Activated naive CD4-positive, alpha-beta T cell treated with anti-CD3 and anti-CD28 coated beads, Interleukin-2, amount 10 ng/mL, durations not matched to agents 7 days and 5 days (primary cell): Measurements from ENCODE around the gene PRKAG1.
A peak's percentile ranks its signal among the peaks of the same experiment; 100 is the strongest.

ENCODE experiments used
- CTCF ChIA-PET: fragments of 350-600 bp; sonication (Branson Sonifier 250); formaldehyde crosslinking; loops from one replicate; lab custom pipeline; 2021; ENCODE audit warnings: antibody characterized with exemption; lab: Charles Lee
- DNase-seq: peaks from one replicate; pipeline ENCODE4 v3.0.0-alpha.2; 2020
- H3K27ac Mint-ChIP-seq: one replicate; pipeline ENCODE4 v1.8.0; 2021; ENCODE audit warnings: mild to moderate bottlenecking, moderate library complexity, mixed read lengths
- H3K27me3 Mint-ChIP-seq: one replicate; pipeline ENCODE4 v1.8.0; 2021; ENCODE audit warnings: mild to moderate bottlenecking, mixed read lengths
- H3K36me3 Mint-ChIP-seq: one replicate; pipeline ENCODE4 v1.8.0; 2021; ENCODE audit warnings: mixed read lengths
- H3K4me1 Mint-ChIP-seq: one replicate; pipeline ENCODE4 v1.8.0; 2021; ENCODE audit warnings: mixed read lengths
- H3K4me3 Mint-ChIP-seq: one replicate; pipeline ENCODE4 v1.8.0; 2021; ENCODE audit warnings: mild to moderate bottlenecking, moderate library complexity, mixed read lengths
- H3K9me3 Mint-ChIP-seq: one replicate; pipeline ENCODE4 v1.8.0; 2021; ENCODE audit warnings: mixed read lengths

The PRKAG1 gene

GRCh38 chr12:49043241-49043640 lies 24.7 kb upstream of the PRKAG1 start:
- Mint-ChIP-seq H3K27ac (no peak overlapping the region), H3K27me3 (no peaks in the 10 kb centered on the region), H3K9me3 (no peaks in the 10 kb centered on the region), H3K36me3 (peaks cover 79% of the 10 kb centered on the region), H3K4me1 (peaks cover 6% of the 10 kb centered on the region), H3K4me3 (no peak overlapping the region)
- CTCF ChIA-PET: interaction anchor here (0.6 to 2.9 kb wide), 26 partner anchors 9 to 200 kb away, joined by 3 to 22 read pairs (median 4); partner anchors contain the start of genes DDN, PRKAG1 and RHEBL1
- no peak for DNase-seq

GRCh38 chr12:49041881-49042484 lies 23.4 kb upstream of the PRKAG1 start:
- CTCF ChIA-PET: interaction anchor here (0.7 to 2.7 kb wide), 4 partner anchors 10 to 45 kb away, joined by 3 to 18 read pairs (median 4); no protein-coding TSS in a partner anchor
- Mint-ChIP-seq H3K27me3 (no peaks in the 10 kb centered on the region), H3K9me3 (no peaks in the 10 kb centered on the region), H3K36me3 (peaks cover 74% of the 10 kb centered on the region), H3K27ac (peak overlapping the region; percentile 45), H3K4me1 (peaks cover 6% of the 10 kb centered on the region), H3K4me3 (no peak overlapping the region)
- DNase-seq: no peak

GRCh38 chr12:49041036-49041880 lies 22.7 kb upstream of the PRKAG1 start:
- no peak overlapping the region for H3K4me3 Mint-ChIP-seq
- no peaks in the 10 kb centered on the region for H3K9me3 Mint-ChIP-seq
- peaks cover 73% of the 10 kb centered on the region for H3K36me3 Mint-ChIP-seq
- no peak for DNase-seq
- no peaks in the 10 kb centered on the region for H3K27me3 Mint-ChIP-seq
- H3K4me1 Mint-ChIP-seq: peaks cover 6% of the 10 kb centered on the region
- CTCF ChIA-PET: interaction anchor here (0.7 to 2.7 kb wide), 5 partner anchors 9 to 44 kb away, joined by 3 to 18 read pairs (median 3); no protein-coding TSS in a partner anchor
- no peak overlapping the region for H3K27ac Mint-ChIP-seq

GRCh38 chr12:49040364-49040855 lies 21.8 kb upstream of the PRKAG1 start:
- H3K9me3 Mint-ChIP-seq: no peaks in the 10 kb centered on the region
- CTCF ChIA-PET: interaction anchor here (0.9 to 1.7 kb wide), 4 partner anchors 8 to 44 kb away, joined by 3 to 5 read pairs (median 3); no protein-coding TSS in a partner anchor
- no peaks in the 10 kb centered on the region for H3K27me3 Mint-ChIP-seq
- no peak for DNase-seq
- peaks cover 71% of the 10 kb centered on the region for H3K36me3 Mint-ChIP-seq
- no peak overlapping the region for H3K27ac Mint-ChIP-seq
- no peak overlapping the region for H3K4me3 Mint-ChIP-seq
- peaks cover 6% of the 10 kb centered on the region for H3K4me1 Mint-ChIP-seq

GRCh38 chr12:49039421-49040363 lies 21.1 kb upstream of the PRKAG1 start:
- CTCF ChIA-PET: interaction anchor here (0.9 to 1.2 kb wide), 4 partner anchors 10 to 43 kb away, joined by 3 to 4 read pairs (median 3); no protein-coding TSS in a partner anchor
- Mint-ChIP-seq H3K9me3 (no peaks in the 10 kb centered on the region), H3K4me3 (no peak overlapping the region), H3K27ac (no peak overlapping the region), H3K36me3 (peaks cover 66% of the 10 kb centered on the region), H3K27me3 (no peaks in the 10 kb centered on the region), H3K4me1 (peaks cover 6% of the 10 kb centered on the region)
- no peak for DNase-seq

DNA sequence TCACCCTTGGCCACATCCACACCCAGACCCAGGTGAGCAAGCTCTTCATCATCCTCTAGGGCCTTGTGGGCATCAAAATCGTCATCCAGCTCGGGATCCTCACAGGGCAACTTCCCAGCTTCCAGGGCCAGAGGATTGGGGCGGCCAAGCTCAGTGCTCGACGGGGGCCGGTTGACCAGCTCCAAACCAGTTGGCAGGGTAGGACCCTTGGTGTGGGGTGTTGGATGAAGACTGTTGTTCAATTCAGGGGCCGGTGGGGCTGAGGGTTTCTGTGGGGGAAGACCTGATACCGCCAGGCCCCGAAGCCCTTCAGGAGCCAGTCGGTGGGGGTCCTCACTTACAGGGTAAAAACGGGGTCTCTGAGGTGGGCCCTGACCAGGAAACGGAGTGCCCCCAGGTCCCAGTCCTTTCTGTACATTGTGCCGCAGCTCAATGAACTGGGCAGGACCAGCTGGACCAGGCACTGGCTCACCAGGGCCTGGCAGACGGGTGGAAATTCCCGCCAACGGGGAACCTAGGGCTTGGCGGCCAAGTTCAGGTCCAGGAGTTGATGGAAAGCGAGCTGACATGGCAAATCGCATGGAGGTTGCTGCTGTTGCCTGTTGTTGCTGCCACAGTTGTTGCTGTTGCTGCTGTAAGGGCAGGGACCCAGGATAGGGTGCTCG lies 19.8 kb upstream of the PRKAG1 start:
- CTCF ChIA-PET: interaction anchor here (1.0 kb wide), 1 partner anchor 18 kb away, joined by 4 read pairs; no protein-coding TSS in a partner anchor
- H3K4me3 Mint-ChIP-seq: no peak overlapping the region
- H3K36me3 Mint-ChIP-seq: peaks cover 62% of the 10 kb centered on the region
- no peak for DNase-seq
- H3K27ac Mint-ChIP-seq: no peak overlapping the region
- no peaks in the 10 kb centered on the region for H3K9me3 Mint-ChIP-seq
- no peaks in the 10 kb centered on the region for H3K4me1 Mint-ChIP-seq
- H3K27me3 Mint-ChIP-seq: no peaks in the 10 kb centered on the region

- Mint-ChIP-seq H3K36me3 (peaks cover 60% of the 10 kb centered on the region), H3K27ac (no peak overlapping the region), H3K27me3 (no peaks in the 10 kb centered on the region), H3K4me3 (no peak overlapping the region), H3K4me1 (no peaks in the 10 kb centered on the region), H3K9me3 (no peaks in the 10 kb centered on the region)
- CTCF ChIA-PET: interaction anchor here (1.0 to 1.3 kb wide), 2 partner anchors 51 to 64 kb away, joined by 3 to 4 read pairs; no protein-coding TSS in a partner anchor
- no peak for DNase-seq
These were observed 19.3 kb upstream of the PRKAG1 start for GRCh38 chr12:49037947-49038237.

GRCh38 chr12:49037111-49037946 lies 18.8 kb upstream of the PRKAG1 start:
- Mint-ChIP-seq H3K4me1 (no peaks in the 10 kb centered on the region), H3K4me3 (no peak overlapping the region), H3K27me3 (no peaks in the 10 kb centered on the region), H3K9me3 (no peaks in the 10 kb centered on the region), H3K36me3 (peaks cover 59% of the 10 kb centered on the region), H3K27ac (no peak overlapping the region)
- CTCF ChIA-PET: interaction anchor here (1.0 to 1.5 kb wide), 4 partner anchors 40 to 64 kb away, joined by 3 to 6 read pairs (median 4); no protein-coding TSS in a partner anchor
- DNase-seq: no peak

DNA sequence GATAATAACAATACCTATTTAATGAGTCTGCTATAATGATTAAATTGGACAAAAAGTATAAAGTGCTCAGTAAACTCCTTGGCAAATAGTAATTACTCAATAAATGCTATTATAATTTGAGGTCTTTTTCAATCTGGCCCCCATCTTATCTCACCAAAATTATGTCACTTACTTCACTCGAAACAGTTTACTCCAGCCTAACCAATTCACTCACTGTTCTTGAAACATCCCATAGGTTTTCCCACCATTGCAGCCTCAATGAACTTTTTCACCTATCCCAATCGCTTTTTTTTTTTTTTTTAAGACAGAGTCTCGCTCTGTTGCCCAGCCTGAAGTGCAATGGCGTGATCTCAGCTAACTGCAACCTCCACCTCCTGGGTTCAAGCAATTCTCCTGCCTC lies 17.5 kb upstream of the PRKAG1 start:
- no peak overlapping the region for H3K4me3 Mint-ChIP-seq
- CTCF ChIA-PET: interaction anchor here (1.5 to 4.3 kb wide), 2 partner anchors 8 to 48 kb away, joined by 6 to 18 read pairs; no protein-coding TSS in a partner anchor
- H3K4me1 Mint-ChIP-seq: no peaks in the 10 kb centered on the region
- H3K36me3 Mint-ChIP-seq: peaks cover 54% of the 10 kb centered on the region
- DNase-seq: no peak
- no peak overlapping the region for H3K27ac Mint-ChIP-seq
- H3K9me3 Mint-ChIP-seq: no peaks in the 10 kb centered on the region
- H3K27me3 Mint-ChIP-seq: no peaks in the 10 kb centered on the region

DNA sequence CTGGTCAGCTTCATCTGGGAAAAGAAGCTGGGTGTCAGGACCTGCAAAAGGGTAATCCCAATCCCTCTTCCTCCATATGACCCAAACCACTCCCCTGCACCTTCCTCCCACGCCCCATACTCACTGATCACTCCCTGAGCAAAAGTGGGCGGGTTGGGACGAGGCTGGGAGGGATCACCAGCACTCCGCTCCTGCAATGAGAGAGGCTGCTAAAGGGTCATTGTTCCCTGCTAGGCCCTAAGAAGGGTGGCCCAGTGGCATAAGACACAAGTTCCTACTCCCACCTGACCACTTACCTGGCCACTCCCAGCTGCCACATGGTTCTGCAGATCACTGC lies 15.7 kb upstream of the PRKAG1 start:
- no peak overlapping the region for H3K27ac Mint-ChIP-seq
- no peak for DNase-seq
- H3K27me3 Mint-ChIP-seq: no peaks in the 10 kb centered on the region
- peaks cover 4% of the 10 kb centered on the region for H3K4me1 Mint-ChIP-seq
- no peaks in the 10 kb centered on the region for H3K9me3 Mint-ChIP-seq
- no peak overlapping the region for H3K4me3 Mint-ChIP-seq
- H3K36me3 Mint-ChIP-seq: peaks cover 42% of the 10 kb centered on the region
- CTCF ChIA-PET: interaction anchor here (1.1 to 4.3 kb wide), 4 partner anchors 10 to 37 kb away, joined by 3 to 18 read pairs (median 4); no protein-coding TSS in a partner anchor

GRCh38 chr12:49033611-49034285 lies 15.2 kb upstream of the PRKAG1 start:
- H3K4me1 Mint-ChIP-seq: peaks cover 4% of the 10 kb centered on the region
- no peak overlapping the region for H3K27ac Mint-ChIP-seq
- H3K36me3 Mint-ChIP-seq: peaks cover 45% of the 10 kb centered on the region

More at GRCh38 chr12:49033611-49034285, 15.2 kb upstream of the PRKAG1 start:
- no peak for DNase-seq
- no peaks in the 10 kb centered on the region for H3K27me3 Mint-ChIP-seq
- H3K4me3 Mint-ChIP-seq: no peak overlapping the region
- CTCF ChIA-PET: interaction anchor here (0.5 to 4.3 kb wide), 5 partner anchors 9 to 235 kb away, joined by 3 to 18 read pairs (median 4); no protein-coding TSS in a partner anchor
- H3K9me3 Mint-ChIP-seq: no peaks in the 10 kb centered on the region
